Measurements from ENCODE around the gene THBS3. TPM values are rescaled to one million over a fixed set of nuclear protein-coding genes. Genes with fewer than 3 reads are reported as not detected.

Gene THBS3
- total and polyA plus RNA-seq, 9 of the 15 experiments (the other 6 are each of a cell fraction or from before 2014, with no cell fraction given), result 0.59 to 8.3 (median 3.2) TPM

- TF ChIP-seq REST (IDR thresholded peaks at IDR 0.05; ENCODE audit: borderline replicate concordance) (0 out of 2 replicates have a peak, but pooled peaks have one; percentile 26), REST (CRISPR knock-in tag; IDR thresholded peaks at IDR 0.05; ENCODE audit: low read depth) (no peak), PCBP1 (IDR thresholded peaks at IDR 0.05; ENCODE audit: low read depth, low read length, poor library complexity, severe bottlenecking) (no peak), ZBTB33 (CRISPR knock-in tag; IDR thresholded peaks at IDR 0.05) (peak; percentile 91), CBX3 (IDR thresholded peaks at IDR 0.05; ENCODE audit: borderline replicate concordance in 1 of 2, low read length in 2 of 2) (no peak), NCOA4 (IDR thresholded peaks at IDR 0.05; ENCODE audit: partially characterized antibody) (no peak), STAT5A (IDR thresholded peaks at IDR 0.05; ENCODE audit: borderline replicate concordance, low read length) (no peak), ZNF146 (CRISPR knock-in tag; IDR thresholded peaks at IDR 0.05; ENCODE audit: unreplicated experiment) (no peak), ZNF583 (CRISPR knock-in tag; IDR thresholded peaks at IDR 0.05) (peak; percentile 18; the same call in 1 of the 2 replicates), ZMIZ1 (IDR thresholded peaks at IDR 0.05; ENCODE audit: low read depth in 2 of 2, low read length in 2 of 2) (no peak)
These were observed 34.2 kb upstream of the THBS3 start (continued) for GRCh38 chr1:155241841-155242264.
